Stimulated activated CD4-positive, alpha-beta T cell treated with anti-CD3 and anti-CD28 coated beads, Interleukin-12 subunit alpha, Interleukin-12 subunit beta, amount 100 ng/mL, for 24 hours (primary cell): Measurements from ENCODE around the gene ZSCAN10.
A peak's percentile ranks its signal among the peaks of the same experiment; 100 is the strongest.
"Not testable (repeated sequence)": the region's sequence is repeated elsewhere in the genome, so short reads cannot be mapped to it uniquely, and the experiment has no call there.

Source experiments
- DNase-seq, 2 experiments: peaks; one replicate each; pipeline ENCODE4 v3.0.0-alpha.2; 2020; ENCODE audit warnings: low read depth in 2 of 2

ZSCAN10 gene

DNA sequence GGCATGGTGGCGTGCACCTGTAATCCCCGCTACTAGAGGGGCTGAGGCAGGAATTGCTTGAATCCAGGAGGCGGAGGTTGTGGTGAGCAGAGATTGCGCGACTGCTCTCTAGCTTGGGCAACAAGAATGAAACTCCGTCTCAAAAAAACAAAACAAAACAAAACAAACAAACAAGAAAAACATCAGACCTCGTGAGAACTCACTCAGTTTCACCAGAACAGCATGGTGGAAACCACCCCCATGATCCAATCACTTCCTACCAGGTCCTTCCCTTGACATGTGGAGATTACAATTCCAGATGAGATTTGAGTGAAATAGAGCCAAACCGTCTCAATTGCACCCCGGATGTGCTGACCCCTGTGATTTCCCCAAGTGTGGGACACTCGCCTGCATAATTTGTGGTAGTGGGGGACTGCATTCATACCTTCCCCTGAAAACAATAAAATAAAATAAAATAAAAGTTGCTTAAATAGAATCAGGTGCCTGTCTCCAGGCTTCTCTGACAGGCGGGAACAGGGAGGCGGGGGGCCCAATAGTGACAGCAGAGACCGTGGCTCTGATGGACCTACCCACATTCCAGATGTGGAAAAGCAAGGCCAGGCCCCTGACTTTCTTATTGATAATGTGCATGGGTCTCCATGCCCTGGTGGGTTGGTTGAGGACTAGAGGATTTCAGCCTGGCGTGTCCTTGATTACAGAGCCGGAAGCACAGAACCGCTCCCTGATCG is 13.1 kb downstream of the ZSCAN10 start:
- DNase-seq: no peak

DNA sequence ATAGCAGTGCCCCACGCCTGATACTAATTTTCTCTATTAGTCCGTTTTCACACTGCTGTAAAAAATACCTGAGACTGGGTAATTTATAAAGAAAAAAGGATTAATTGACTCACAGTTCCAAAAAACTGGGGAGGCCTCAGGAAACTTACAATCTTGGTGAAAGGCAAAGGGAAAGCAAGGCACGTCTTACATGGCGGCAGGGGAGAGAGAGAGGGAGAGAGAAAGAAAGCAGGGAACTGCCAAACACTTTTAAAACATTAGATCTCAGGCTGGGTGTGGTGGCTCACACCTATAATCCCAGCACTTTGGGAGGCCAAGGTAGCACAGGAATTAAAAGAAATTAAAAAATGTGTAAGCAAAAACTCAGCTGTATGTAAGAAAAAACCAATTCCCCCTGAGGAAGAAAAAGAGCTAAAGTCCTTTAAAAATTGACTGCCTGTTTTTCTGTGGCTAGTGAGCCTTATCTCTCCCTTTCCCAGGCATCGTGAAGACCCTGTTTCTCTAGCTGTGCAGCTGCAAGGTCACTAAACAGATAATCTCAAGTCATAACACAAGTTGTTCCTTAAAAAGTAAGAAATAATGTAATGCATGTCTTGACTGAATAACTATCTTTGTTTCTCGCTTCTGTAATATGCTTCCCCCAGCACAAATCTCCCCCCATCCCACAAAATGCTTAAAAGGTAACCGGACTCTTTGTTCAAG is 14.0 kb downstream of the ZSCAN10 start:
- DNase-seq: no peak

DNA sequence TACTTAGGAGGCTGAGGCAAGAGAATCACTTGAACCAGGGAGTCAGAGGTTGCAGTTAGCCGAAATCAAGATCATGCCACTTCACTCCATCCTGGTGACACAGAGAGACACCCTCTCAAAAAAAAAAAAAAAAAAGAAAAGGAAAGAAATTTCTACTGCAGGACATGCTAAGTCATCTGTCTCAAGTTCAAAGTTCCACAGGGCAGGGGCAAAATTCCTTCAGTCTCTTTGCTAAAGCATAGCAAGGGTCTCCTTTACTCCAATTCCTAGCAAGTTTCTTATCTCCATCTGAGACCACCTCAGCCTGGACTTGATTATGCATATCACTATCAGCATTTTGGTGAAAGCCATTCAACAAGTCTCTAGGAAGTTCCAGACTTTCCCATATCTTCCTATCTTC is 14.6 kb downstream of the ZSCAN10 start:
- no peak for DNase-seq

DNA sequence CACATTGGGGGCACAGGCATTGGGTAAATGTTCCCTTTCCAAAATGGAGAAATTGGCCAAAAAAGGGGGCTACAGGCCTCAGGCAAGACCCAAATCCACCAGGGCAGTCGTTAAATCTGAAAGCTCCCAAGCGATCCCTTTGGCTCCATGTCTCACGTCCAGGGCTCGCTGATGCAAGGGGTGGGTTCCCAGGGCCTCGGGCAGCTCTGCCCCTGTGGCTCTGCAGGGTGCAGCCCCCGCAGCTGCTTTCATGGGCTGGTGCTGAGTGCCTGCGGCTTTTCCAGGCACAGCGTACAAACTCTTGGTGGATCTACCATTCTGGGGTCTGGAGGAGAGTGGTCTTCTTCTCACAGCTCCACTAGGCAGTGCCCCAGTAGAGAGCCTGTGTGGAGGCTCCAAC is 15.7 kb downstream of the ZSCAN10 start:
- DNase-seq: not testable (repeated sequence)

DNA sequence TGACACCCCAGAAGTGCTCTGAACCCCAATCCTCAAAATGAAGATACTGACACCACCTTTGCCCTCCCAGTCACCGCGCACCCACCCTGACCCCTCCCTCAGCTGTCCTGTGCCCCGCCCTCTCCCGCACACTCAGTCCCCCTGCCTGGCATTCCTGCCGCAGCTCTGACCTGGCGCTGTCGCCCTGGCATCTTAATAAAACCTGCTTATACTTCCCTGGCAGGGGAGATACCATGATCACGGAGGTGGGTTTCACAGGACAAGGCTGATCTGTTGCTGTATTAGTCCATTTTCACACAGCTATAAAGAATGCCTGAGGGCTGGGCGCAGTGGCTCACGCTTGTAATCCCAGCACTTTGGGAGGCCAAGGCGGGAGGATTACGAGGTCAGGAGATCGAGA is 17.1 kb downstream of the ZSCAN10 start:
- not testable (repeated sequence) for DNase-seq

DNA sequence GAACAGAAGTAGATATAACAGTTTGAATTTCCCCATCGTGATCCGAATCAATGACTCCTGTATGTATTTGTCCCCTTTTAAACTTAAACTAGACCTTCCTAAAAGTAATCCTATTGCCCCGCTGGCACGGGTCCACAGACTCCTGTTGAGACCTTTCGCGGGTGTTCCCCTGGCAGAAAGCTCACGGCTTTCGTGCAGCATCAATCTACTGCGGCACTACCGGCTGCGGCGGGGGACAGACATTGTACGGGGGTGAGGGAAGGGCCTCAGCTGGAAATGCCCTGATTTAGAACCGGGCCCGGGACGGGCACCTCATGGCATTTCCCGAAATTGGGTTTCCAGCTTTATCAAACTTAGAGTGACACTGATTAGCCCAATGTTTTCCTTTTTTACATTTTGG is 19.1 kb downstream of the ZSCAN10 start:
- DNase-seq: no peak

DNA sequence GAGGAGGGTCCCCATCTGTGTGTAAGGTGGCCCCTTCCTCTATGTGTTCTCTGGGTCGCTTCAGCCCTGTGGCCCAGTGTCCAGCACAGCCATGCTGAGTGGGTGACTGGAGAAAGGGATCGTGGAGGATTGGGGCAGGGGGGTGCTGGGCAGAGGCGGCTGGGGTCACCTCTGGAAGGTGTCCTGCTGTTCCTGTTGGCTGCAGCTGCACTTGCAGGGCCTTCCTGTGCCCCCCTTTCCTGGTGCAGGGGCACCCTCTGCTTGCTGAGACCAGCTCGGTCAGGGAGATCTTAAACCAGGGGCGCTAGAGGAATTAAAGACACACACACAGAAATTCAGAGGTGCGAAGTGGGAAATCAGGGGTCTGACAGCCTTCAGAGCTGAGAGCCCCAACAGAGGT is 22.5 kb downstream of the ZSCAN10 start:
- DNase-seq: no peak

DNA sequence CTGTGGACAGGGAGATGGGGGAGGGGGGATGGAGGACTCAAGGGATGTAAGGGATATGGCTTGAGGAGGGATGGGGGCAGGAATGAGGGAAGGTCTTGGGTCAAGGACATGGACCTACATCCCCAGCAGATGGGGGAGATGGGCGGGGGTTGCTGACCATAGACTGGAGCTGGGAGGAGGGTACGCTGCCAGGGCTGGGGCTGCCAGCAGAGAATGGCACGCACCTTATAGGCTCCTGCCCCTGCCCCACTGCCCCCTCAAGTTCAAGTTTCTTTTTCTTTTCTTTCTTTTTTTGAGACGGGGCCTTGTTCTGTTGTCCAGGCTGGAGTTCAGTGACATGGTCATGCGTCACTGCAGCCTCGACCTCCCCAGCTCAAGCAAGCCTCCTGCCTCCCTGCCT is 23.1 kb downstream of the ZSCAN10 start:
- not testable (repeated sequence) for DNase-seq

DNA sequence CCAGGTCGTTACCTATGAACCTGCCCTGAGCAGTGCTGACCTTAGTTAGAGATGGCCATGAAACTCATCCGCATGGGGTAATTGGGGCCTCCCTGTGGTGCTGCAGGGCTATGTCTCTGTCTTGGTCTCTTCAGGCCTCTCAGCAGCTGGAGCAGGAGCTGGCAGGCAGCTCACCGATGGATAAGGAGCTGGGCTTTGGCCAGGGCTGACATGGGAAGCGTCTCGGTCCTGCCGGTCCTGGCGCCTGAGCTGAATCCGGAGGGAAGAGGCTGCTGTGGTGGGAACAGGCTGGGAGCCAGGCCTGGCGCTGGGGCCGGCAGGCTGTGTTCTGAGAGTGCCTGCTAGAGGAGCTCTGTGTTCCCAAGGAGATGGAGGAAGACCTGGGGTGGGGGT is 23.6 kb downstream of the ZSCAN10 start:
- DNase-seq: no peak

DNA sequence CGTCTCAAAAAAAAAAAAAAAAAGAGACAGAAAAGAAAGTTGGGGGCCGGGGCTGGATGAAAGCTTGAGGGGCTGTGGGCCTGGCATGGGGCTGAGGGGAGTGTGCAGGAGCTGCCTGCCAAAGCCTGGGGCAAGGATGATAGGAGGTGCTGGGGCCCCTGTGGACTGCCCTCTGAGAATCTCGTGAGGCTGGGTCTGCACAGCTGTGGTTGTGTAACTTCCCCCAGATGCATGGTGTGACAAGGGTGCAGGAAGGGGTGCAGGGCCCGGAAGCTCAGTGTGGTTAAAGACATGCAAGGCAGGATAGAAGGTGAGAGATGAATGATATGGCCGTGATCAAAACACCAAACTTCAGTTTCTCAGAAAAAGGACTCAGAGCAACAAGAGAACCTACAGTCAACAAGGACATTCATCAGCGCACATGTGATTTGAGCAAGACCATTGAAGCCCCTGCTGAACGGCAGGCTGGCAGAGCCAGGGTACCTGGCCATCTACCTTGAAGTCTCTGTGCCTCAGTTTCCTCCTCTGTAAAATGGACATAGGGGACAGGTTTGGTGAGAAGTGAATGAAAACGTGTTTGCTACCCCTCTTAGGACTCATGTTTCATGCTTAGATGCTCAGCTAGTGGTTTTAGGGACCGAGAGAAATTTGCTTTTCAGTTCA is 24.1 kb downstream of the ZSCAN10 start:
- DNase-seq: no peak

DNA sequence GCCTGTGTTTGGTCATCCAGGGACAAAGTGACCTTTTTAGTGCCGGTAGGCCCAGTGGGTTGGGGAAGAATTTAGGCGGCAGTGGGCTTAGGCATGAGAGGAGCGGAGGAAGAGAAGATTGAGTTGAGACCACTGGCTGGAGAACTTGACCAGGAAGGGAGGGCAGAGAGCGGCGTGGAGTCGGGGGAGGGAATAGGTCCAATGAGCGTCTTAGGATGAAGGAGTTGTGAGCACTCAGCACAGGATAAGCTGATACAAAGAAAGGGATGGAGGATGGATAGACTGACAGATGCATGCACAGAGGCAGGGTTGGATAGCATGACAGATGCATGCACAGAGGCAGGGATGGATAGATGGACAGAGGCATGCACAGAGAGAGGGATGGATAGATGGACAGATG is 25.6 kb downstream of the ZSCAN10 start:
- DNase-seq: no peak

DNA sequence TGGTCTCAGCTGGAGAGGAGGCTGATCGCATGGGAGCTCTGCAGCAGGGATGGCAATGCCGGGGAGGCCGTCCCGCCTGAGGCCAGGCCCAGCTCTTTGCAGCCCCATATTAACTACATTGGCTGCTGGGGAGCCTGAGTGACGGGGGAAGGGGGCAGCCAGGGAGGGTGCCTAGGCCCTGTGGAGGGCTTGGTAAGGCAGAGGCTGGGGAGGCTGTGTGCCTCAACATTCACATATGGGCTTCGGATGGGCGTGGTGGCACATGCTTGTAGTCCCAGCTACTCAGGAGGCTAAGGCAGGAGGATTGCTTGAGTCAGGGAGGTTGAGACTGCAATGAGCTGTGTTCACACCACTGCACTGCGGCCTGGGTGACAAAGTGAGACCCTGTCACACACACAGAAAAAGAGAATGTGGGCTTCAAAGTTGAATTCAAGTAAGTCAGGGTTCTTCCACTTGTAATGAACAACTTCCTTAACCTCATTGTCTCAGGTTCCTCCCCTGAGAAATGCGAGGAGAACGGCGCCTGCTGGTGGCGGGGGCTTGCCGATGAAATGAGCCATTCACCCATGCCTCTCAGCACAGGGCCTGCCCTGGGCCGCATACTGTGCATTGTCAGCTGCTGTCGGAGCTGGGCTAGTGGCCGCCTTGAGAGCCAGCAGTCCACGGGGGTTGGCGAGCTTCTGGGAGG is 26.4 kb downstream of the ZSCAN10 start:
- DNase-seq: not testable (repeated sequence)

DNA sequence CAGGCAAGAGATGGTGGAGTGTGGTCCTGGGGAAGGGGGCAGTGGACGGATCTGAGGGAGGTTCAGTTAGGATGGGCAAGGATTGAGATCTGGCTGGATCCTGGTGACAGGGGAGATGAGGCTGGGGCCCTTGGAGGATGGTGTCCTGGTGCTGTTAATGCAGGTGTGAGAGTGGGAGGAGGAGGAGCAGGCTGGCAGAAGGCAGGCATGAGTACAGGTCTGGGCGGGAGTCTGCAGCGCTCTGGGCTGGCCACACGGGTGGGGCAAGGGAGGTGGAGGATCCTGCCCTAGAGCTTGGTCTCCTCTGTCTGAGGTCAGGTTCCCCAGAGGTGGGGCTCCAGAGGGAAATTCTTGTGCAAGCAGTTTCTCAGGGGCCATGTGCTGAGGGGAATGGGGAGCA is 26.9 kb downstream of the ZSCAN10 start:
- DNase-seq: not testable (repeated sequence)

DNA sequence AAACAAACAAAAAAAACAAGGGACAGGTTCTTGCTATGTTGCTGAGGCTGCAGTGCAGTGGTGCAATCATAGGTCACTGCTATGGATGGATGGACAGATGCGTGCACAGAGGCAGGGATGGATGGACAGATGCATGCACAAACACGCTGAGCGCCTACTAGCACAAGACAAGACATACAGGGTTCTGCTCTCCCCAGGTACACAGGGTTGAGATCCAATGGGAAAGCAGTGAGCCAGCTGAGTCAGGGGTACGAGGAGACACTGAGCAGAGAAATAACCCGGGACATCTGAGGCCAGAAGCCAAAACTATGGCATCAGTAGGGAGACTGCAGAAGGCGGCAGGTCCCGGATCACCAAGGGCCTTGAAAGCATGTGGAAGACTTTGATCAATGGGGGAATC is 27.4 kb downstream of the ZSCAN10 start:
- DNase-seq: no peak

DNA sequence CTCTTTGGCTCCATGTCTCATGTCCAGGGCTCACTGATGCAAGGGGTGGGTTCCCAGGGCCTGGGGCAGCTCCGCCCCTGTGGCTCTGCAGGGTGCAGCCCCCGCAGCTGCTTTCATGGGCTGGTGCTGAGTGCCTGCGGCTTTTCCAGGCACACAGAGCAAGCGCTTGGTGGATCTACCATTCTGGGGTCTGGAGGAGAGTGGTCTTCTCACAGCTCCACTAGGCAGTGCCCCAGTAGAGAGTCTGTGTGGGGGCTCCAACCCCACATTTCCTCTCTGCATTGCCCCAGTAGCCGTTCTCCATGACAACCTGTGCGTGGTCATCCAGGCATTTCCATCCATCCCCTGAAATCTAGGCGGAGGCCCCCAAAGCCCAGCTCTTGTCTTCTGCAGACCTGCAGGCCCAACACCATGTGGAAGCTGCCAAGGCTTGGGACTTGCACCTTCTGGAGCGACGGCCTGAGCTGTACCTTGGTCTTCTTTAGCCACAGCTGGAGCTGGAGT is 28.4 kb downstream of the ZSCAN10 start:
- no peak for DNase-seq

DNA sequence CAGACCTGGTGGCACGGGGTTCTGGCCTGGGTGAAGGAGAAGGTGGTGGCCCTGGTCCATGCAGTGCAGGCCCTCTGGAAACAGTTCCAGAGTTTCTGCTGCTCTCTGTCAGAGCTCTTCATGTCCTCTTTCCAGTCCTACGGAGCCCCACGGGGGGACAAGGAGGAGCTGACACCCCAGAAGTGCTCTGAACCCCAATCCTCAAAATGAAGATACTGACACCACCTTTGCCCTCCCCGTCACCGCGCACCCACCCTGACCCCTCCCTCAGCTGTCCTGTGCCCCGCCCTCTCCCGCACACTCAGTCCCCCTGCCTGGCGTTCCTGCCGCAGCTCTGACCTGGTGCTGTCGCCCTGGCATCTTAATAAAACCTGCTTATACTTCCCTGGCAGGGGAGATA is 29.9 kb downstream of the ZSCAN10 start:
- not testable (repeated sequence) for DNase-seq

DNA sequence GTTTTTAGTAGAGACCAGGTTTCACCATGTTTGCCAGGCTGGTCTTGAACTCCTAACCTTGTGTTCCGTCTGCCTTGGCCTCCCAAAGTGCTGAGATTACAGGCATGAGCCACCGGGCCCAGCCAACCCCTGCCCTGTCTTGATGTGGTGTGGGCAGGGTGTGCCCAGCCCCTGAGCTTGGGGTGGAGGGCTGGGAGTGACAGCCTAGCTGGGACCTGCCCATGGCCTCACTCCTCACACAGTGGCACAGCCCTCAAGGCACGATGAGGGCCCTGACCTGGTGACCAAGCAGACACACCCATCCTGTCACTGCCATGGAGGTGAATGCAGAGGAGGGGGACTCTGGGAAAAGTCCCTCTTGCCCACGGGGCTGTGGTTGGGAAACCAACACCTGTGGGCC is 30.6 kb downstream of the ZSCAN10 start:
- no peak for DNase-seq

DNA sequence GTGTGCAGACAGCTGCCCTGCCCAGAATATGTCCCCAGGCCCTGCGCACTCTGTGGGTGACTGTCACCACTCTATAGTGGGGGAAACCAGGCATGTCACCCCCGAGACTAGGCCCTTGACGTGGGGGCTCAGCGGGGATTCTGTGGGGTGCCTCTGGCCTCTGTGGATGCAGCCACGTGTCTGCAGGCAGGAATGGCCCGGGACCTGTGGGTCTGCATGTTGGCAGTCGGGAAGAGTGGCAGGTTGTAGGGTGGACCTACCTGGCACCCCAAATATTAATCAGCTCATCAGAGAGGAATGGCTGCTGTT is 32.7 kb downstream of the ZSCAN10 start:
- DNase-seq: no peak

DNA sequence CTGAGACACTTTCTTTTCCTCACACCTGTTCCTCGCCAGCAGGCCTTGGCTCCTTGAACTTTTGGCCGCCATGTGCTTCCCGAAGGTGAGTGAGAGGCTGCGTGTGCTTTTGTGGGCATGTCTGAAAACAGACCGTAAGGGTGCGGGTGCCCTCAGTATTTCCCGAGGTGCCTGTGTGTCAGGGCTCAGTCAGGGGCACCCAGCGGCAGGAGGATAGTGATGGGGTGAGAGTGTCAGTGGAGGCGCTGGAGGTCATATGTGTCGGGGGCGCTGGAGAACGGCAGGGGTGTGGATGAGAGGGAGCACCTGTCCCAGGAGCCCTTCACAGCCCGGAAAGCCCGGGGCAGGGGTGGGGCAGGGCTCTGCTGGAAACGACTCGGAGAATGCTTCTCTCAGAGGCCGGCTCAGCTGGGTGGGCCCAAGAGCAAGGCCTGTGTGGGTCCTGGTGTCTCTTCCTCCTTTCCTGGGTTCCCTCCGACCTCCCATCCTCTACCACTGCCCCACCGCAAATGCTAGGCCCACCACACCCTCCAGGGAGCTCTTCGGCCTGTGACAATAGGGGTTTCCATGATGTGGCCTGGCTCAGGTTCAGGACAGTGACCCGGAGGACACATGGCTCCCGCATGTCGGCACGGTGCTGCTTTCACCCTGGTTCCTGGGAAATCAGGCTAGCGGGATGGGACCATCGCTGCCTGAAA is 33.2 kb downstream of the ZSCAN10 start:
- DNase-seq: no peak

DNA sequence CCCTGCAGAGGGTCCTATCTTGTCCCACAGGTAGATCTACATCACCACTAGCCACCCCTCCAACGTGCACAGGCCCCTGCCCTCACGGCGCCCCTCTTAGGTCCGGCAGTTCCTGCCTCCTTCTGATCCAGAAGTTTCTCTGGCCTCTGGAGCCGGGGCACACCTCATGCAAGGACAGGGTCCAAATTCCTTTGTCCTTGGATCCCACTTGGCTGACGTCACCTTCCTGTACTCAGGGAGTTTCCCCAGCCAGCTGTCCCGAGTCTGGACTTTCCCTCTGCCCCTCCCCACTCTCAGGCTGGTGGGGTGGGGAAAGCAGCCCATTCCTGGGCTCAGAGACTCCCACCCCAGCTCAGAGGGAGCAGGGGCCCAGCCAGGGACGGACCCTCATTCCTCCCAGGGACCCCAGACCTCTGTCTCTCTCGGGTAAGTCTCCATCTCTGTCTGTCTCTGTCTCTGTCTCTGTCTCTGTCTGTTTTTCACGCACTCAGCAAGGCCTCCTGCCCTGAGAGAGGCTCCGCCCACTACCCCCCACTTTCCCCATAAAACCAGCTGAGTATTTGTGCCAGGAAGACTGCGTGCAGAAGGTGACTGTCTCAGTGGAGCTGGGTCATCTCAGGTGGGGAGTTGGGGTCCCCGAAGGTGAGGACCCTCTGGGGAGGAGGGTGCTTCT is 33.9 kb downstream of the ZSCAN10 start, which contains the start of gene IL32:
TSS of gene IL32 (plus strand) at position 572 of the 673 bp plus-strand sequence. CDS start 172 bp downstream, outside the sequence.
- DNase-seq: peak in 1 of 2 experiments; percentile 74
